HUES48 (cell line): ENCODE results near the gene OR4E2.
"Not testable (repeated sequence)": the region's sequence is repeated elsewhere in the genome, so short reads cannot be mapped to it uniquely, and the experiment has no call there.

Source experiments
- H3K27ac ChIP-seq: one replicate; pipeline ENCODE4 v1.7.0; 2013; ENCODE audit warnings: low read depth, low read length, inconsistent platforms
- H3K27me3 ChIP-seq: 2 replicates; pipeline ENCODE4 v1.6.1; 2013; ENCODE audit warnings: mild to moderate bottlenecking, low read length; ENCODE audit not compliant: control insufficient read depth, insufficient read depth
- H3K36me3 ChIP-seq: 2 replicates; pipeline ENCODE4 v1.6.1; 2013; ENCODE audit warnings: low read length; ENCODE audit not compliant: control insufficient read depth, insufficient read depth
- H3K4me1 ChIP-seq: 2 replicates; pipeline ENCODE4 v1.6.1; 2013; ENCODE audit warnings: mild to moderate bottlenecking, low read length; ENCODE audit not compliant: control insufficient read depth, insufficient read depth
- H3K4me3 ChIP-seq: 2 replicates; pipeline ENCODE4 v1.5.1; 2013; ENCODE audit warnings: mild to moderate bottlenecking, low read depth, low read length
- H3K9ac ChIP-seq: 2 replicates; pipeline ENCODE4 v1.6.1; 2013; ENCODE audit warnings: mild to moderate bottlenecking, low read depth, low read length, moderate library complexity
- H3K9me3 ChIP-seq: 2 replicates; pipeline ENCODE4 v1.6.1; 2013; ENCODE audit warnings: low read length; ENCODE audit not compliant: control insufficient read depth, insufficient read depth

OR4E2 gene, protein sequence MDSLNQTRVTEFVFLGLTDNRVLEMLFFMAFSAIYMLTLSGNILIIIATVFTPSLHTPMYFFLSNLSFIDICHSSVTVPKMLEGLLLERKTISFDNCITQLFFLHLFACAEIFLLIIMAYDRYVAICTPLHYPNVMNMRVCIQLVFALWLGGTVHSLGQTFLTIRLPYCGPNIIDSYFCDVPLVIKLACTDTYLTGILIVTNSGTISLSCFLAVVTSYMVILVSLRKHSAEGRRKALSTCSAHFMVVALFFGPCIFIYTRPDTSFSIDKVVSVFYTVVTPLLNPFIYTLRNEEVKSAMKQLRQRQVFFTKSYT

DNA sequence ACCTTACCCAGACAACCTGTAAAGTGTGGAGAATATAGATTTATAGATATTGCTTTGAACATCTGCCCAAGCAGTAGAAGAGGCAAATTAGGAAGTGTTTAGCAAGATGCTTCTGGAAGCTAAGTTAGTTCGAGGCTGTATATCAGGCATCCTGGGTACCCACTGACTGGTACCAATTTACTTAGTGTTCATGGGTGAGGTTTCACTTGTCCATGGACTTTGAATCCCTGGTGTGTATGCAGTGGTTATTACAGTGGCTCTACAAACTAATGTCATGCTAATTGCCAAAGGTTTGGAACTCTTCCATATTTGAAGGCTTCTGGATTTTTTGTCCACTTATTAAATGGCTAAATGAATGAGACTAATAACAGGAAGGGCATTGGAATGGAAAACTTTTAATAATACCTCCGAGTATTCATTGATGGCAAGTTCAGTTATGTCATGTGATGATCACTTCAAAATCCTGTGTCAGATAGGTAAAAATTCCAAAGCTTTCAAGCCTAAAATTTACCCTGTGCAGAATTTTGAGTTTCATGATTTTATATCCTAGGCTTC is at the start of gene OR4E2:
OR4E2 (plus strand) TSS at position 505 of the 555 bp plus-strand sequence. CDS start 11,248 bp downstream, outside the sequence.
- no peak within 1 kb of the TSS for H3K9ac ChIP-seq
- peaks cover 6% of the 10 kb centered on the region for H3K4me1 ChIP-seq
- no peak within 1 kb of the TSS for H3K4me3 ChIP-seq
- no peak within 1 kb of the TSS for H3K27ac ChIP-seq
- no peaks in the 10 kb centered on the region for H3K36me3 ChIP-seq
- no peaks in the 10 kb centered on the region for H3K9me3 ChIP-seq
- no peaks in the 10 kb centered on the region for H3K27me3 ChIP-seq

DNA sequence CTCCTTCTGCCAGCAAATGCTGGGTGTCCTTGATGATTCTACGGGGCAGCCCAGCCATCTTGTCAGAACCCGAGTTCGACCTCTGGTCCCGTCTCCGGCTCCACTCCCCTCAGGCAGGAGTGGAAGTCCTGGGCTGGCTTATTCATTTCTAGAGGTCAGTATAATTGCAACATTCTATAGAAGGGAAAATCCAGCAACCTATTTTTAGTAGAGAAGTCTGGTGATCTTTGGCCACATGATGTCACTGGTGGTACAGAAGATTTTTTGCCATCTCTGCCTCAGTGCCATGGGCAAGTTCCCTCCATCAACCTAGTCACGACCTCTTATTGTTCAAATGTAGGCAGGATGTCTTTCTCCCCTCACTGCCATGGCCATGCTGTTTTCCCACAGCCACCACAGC is 41.3 kb upstream of the OR4E2 start:
- no peaks in the 10 kb centered on the region for H3K27me3 ChIP-seq
- H3K36me3 ChIP-seq: no peaks in the 10 kb centered on the region
- no peaks in the 10 kb centered on the region for H3K9me3 ChIP-seq
- no peak overlapping the region for H3K9ac ChIP-seq
- H3K4me3 ChIP-seq: no peak overlapping the region
- H3K4me1 ChIP-seq: peaks cover 7% of the 10 kb centered on the region; the same call in 1 of the 2 replicates
- no peak overlapping the region for H3K27ac ChIP-seq

DNA sequence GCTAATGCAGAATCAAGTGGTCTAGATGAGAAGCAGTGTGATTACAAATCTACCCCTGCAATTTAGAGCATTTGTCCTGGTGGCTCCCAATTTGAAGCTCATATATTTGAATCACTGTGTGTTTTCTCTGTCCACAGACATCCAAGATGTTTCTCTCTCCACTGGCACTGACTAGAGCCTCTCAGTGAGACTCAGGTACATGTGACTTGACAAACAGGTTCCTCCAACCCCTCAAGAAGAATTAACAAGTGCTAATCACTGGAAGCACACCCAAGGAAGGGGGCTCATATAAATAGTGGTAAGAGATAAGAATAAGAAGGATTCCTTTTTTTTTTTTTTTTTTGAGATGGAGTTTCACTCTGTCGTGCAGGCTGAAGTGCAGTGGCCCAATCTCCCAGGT is 39.4 kb upstream of the OR4E2 start:
- no peaks in the 10 kb centered on the region for H3K27me3 ChIP-seq
- H3K9me3 ChIP-seq: no peaks in the 10 kb centered on the region

DNA sequence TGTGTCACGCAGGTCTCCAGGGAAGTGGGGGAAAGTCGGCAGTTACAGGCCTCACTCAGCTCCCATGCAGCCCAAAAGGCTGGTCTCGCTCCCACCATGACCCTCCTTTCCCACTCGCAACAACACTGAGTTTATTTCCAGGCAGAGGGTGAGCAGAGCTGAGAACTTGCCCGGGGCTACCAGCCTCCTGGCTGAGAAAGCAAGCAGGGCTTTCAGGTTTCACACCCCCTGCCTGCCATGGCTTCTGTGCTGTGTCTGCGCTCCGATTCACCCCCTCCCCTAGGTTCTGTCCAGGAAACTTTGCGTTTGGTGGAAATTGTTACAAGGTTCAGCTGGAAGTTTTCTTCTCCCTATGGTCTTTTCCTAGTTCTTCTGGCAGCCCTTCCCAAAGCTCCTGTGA is 36.0 kb upstream of the OR4E2 start:
- H3K4me3 ChIP-seq: no peak overlapping the region
- no peaks in the 10 kb centered on the region for H3K9me3 ChIP-seq
- no peaks in the 10 kb centered on the region for H3K27me3 ChIP-seq
- H3K27ac ChIP-seq: no peak overlapping the region
- H3K36me3 ChIP-seq: no peaks in the 10 kb centered on the region
- H3K9ac ChIP-seq: no peak overlapping the region
- peaks cover 11% of the 10 kb centered on the region; the same call in 1 of the 2 replicates for H3K4me1 ChIP-seq

More for the DNA sequence above, 39.4 kb upstream of the OR4E2 start:
- Histone ChIP-seq H3K36me3 (no peaks in the 10 kb centered on the region), H3K4me3 (no peak overlapping the region), H3K27ac (no peak overlapping the region), H3K4me1 (peaks cover 11% of the 10 kb centered on the region; the same call in 1 of the 2 replicates), H3K9ac (no peak overlapping the region)

DNA sequence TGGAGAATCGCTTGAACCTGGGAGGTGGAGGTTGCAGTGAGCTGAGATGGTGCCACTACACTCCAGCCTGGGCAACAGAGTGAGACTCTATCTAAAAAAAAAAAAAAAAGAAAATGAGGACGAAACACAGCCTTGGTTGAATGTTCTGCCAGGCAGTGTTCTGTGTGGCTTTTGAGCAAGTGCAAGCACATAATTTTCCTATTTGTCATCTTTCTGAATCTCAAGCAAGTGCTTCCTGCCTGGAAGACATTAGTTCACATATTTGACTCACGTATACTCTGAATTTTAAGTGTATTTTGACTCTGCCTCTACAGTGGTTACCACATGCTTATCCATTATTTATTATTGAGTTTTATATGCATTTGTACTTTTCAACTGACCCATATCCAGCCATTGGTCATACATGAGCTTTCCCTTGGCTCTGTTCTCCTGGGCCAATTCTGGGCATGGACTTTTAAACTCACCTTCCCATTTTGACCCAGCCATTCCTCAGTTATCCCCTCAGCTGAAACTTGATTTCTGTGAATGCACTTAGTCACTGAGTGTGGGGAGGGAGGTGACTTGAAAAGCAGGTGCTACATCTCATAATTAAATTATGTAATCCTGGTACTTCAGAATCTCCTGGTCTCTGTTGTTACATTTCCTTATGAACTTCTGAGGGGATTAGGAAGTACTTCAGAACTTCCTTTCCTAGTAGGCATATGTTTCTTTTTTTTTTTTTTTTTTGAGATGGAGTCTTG is 27.0 kb upstream of the OR4E2 start:
- Histone ChIP-seq H3K27me3 (no peaks in the 10 kb centered on the region), H3K9ac (no peak overlapping the region), H3K4me3 (no peak overlapping the region), H3K9me3 (no peaks in the 10 kb centered on the region), H3K27ac (no peak overlapping the region), H3K4me1 (no peaks in the 10 kb centered on the region), H3K36me3 (no peaks in the 10 kb centered on the region)

DNA sequence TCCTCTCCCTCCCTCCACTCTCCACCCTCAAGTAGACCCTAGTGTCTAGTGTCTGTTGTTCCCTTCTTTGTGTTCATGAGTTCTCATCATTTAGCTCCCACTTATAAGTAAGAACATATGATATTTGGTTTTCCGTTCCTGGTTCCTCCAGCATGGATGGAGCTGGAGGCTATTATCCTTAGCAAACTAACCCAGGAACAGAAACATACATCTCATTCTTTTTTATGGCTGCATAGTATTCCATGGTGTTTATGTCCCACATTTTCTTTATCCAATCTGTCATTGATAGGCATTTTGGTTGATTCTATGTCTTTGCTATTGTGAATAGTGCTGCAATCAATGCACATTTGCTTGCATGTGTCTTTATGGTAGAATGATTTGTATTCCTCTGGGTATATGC is 23.1 kb upstream of the OR4E2 start:
- H3K36me3 ChIP-seq, H3K4me1 ChIP-seq, H3K27ac ChIP-seq, H3K4me3 ChIP-seq, H3K9me3 ChIP-seq, H3K27me3 ChIP-seq, H3K9ac ChIP-seq: not testable (repeated sequence)

DNA sequence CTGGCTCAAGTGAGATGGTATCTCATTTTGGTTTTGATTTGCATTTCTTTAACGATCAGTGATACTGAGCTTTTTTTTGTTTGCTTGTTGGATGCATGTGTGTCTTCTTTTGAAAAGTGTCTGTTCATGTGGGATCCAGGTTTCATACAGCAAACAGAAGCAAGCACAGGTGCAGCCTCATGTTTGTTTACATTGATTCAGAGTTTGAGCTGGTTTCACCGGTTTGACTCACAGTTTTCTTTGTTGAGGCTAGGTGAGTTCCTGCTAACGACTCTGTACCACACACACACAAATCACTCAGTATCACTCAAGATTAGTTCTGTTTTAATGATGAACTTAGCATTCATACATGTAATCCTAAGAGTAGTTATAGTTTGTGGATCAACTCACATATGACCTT is 22.6 kb upstream of the OR4E2 start:
- Histone ChIP-seq H3K27ac (no peak overlapping the region), H3K9me3 (no peaks in the 10 kb centered on the region), H3K4me3 (no peak overlapping the region), H3K27me3 (no peaks in the 10 kb centered on the region), H3K9ac (no peak overlapping the region), H3K4me1 (no peaks in the 10 kb centered on the region), H3K36me3 (no peaks in the 10 kb centered on the region)

DNA sequence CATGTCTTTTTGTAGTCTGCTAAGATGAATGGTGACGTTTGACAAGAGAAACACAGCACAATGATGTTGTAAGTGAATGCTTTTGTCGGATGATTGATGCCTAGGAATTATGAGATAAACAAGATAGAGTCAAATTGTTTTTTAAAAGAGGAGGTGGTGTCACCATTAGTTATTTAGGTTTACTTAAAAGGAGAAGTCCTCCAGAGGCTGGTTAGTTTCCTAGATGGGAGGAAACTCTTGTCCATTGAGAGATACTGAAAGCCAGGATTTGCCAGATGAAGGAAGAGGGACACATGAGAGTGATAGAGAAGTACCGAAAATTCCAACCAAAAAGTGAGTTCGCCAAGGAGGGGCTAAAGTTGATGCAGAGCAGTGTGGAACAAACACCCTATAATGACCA is 18.8 kb upstream of the OR4E2 start, which contains the start of gene OR10G2:
OR10G2 (minus strand) TSS at position 101 of the 400 bp plus-strand sequence; CDS start at position 3, 98 bp downstream.
- Histone ChIP-seq H3K9me3 (no peaks in the 10 kb centered on the region), H3K36me3 (no peaks in the 10 kb centered on the region), H3K27ac (no peak within 1 kb of the TSS), H3K4me1 (no peaks in the 10 kb centered on the region), H3K9ac (no peak within 1 kb of the TSS), H3K4me3 (no peak within 1 kb of the TSS), H3K27me3 (no peaks in the 10 kb centered on the region)

DNA sequence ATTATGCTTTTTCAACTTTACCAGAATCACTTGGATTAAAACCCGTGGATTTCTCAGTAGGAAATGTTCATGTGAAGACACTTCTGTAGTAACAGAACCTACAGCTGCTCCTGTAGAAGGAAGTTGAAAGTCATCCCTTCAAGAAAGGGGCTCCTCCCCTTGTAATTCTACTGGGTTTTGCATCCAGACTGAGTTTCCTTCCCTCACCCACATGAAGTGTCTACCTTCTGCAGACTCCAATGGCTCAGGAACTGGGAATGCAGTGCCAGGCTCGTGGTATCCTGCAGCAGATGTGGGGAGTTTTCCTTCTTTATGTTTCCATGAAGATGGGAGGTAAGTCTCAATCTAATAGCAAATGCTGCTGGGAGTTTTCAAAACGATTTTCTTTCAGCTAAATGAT is 11.0 kb upstream of the OR4E2 start:
- Histone ChIP-seq H3K4me1 (peaks cover 8% of the 10 kb centered on the region), H3K9me3 (no peaks in the 10 kb centered on the region), H3K4me3 (no peak overlapping the region), H3K27me3 (no peaks in the 10 kb centered on the region), H3K36me3 (no peaks in the 10 kb centered on the region), H3K27ac (no peak overlapping the region), H3K9ac (no peak overlapping the region)

DNA sequence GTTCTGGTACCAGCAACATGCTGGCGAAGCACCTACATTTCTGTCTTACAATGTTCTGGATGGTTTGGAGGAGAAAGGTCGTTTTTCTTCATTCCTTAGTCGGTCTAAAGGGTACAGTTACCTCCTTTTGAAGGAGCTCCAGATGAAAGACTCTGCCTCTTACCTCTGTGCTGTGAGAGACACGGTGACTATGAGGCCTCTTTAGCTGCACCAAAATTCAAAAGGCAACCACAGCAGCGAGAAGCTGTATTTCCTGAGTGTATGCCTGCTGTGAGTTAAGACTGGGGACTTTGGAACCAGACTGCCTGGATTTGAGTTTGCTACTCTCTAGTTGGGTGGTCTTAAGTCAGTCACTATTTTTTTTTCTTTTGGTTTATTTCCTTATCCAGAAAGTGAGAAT is 10.2 kb upstream of the OR4E2 start:
- no peaks in the 10 kb centered on the region for H3K9me3 ChIP-seq
- H3K4me1 ChIP-seq: peaks cover 8% of the 10 kb centered on the region
- H3K4me3 ChIP-seq: no peak overlapping the region
- H3K36me3 ChIP-seq: no peaks in the 10 kb centered on the region
- H3K27me3 ChIP-seq: no peaks in the 10 kb centered on the region
- H3K9ac ChIP-seq: no peak overlapping the region
- H3K27ac ChIP-seq: no peak overlapping the region

DNA sequence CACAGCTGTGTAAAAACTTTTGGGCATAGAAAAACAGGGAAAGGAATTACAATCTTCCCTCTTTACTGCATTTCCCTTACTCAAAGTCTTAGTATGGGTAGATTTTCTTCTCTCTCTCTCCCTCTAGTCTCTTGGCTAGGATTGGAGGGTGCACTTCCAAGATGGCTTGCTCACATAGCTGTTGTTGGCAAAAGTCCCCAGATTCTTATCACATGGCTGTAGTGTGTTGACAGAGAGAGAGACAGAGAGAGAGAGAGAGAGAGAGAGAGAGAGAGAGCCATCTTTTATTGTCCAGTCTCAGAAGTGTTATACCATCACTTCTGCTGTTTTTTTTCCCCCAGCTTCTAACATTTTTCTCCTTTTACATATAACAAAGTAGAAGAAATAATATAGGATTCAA is 6.3 kb upstream of the OR4E2 start:
- Histone ChIP-seq H3K4me3 (no peak overlapping the region), H3K27me3 (no peaks in the 10 kb centered on the region), H3K9ac (no peak overlapping the region), H3K27ac (no peak overlapping the region), H3K4me1 (peaks cover 11% of the 10 kb centered on the region), H3K9me3 (no peaks in the 10 kb centered on the region), H3K36me3 (no peaks in the 10 kb centered on the region)
